Activated gamma-delta T cell treated with anti-CD3 and anti-CD28 coated beads, Interleukin-2, amount 50 U/mL, for 16 hours (primary cell): ENCODE data around the gene OR1N1.
A peak's percentile ranks its signal among the peaks of the same experiment; 100 is the strongest.
"Not testable (repeated sequence)": the region's sequence is repeated elsewhere in the genome, so short reads cannot be mapped to it uniquely, and the experiment has no call there.

ENCODE experiments used
- DNase-seq: peaks from one replicate; pipeline ENCODE4 v3.0.0-alpha.2; 2020; ENCODE audit warnings: low read depth

The OR1N1 gene, protein sequence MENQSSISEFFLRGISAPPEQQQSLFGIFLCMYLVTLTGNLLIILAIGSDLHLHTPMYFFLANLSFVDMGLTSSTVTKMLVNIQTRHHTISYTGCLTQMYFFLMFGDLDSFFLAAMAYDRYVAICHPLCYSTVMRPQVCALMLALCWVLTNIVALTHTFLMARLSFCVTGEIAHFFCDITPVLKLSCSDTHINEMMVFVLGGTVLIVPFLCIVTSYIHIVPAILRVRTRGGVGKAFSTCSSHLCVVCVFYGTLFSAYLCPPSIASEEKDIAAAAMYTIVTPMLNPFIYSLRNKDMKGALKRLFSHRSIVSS

DNA sequence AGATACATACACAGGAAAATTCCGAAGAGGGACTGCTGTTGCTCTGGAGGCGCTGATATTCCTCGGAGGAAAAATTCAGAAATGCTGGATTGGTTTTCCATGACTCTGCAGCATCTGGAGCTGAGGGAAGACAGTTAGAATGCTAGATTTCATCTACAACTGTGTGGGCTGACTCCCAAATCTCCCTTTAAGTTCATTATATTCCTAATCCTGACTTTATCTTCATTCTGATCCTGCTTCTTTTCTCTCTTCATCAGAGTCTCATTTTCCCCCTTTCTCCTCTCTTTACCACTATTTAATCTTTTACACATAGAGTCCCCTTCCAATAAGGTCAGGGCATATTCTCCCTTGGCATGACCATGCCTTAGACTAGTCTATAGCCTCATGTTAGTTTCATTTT lies at the start of gene OR1N1:
Gene OR1N1, minus strand, starts transcription at position 101 of the 400 bp plus-strand sequence. Its CDS starts 0 bp downstream, at position 101.
- DNase-seq = no peak

DNA sequence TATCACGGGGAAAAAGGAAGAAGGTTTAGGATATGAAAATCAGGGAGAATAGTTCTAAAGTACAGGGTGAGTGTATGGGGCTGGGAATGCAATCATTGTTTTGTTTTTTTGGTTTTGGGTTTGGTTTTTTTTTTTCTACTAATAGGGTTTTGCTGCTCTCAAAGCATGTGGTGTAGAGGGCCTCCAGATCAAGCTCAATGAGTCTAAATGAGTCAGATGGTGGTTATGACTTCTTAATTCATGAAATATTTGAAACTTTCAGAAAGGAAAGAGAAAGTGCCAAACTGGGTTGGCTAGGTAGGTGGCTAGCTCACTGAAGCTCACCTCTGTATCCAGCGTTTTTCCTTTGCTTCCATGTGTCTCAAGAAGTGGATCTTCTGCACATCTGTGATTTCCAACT lies 45.4 kb upstream of the OR1N1 start:
- no peak for DNase-seq

GRCh38 chr9:122567901-122568300 lies 40.8 kb upstream of the OR1N1 start:
- no peak for DNase-seq

GRCh38 chr9:122562134-122562760 lies 35.2 kb upstream of the OR1N1 start:
- peak; percentile 9 for DNase-seq

DNA sequence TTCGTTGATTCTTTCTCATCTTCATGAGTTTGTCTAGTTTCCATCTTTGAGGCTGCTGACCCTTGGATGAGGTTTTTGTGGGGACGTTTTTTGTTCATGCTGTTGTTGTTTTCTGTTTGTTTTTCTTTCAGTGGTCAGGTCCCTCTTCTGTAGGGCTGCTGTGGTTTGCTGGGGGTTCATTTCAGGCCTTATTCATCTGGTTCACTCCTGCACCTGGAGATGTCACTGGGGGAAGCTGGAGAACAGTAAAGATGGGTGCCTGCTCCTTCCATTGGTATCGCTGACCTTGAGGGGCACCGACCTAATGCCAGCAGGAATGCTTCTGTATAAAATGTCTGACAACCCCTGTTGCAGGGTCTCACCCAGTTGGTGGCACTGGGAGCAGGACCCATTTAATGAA lies 34.4 kb upstream of the OR1N1 start:
- DNase-seq = no peak

- DNase-seq = no peak
Observed at GRCh38 chr9:122552812-122553211, 25.7 kb upstream of the OR1N1 start, which contains the start of gene OR1N2. TSS of gene OR1N2 (plus strand) at chr9:122553112. CDS start at chr9:122553212, 100 bp downstream.

- no peak for DNase-seq
Observed at GRCh38 chr9:122551371-122551770, 24.3 kb upstream of the OR1N1 start.

DNA sequence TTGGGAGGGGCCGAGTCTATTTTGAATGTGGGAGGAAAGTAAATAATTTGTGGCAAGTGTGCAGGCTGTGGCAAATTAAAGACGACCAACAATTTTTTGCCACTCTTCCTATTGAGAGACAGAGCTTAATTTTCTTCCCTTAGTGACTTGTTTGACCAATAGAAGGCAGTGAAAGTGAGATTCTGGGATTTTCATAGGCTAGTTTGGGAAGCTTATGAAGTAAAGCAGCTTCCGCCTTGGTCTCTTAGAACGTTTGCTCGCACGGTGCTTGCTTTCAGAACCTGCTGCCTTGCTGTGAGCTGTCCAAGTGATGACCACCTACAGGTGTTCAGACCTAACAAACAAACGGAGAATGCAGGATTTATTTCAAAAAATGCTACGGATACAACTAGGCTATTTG lies 19.1 kb upstream of the OR1N1 start:
- no peak for DNase-seq

- no peak for DNase-seq
Observed at GRCh38 chr9:122538757-122539156, 11.7 kb upstream of the OR1N1 start.

GRCh38 chr9:122537066-122537465 lies 10.0 kb upstream of the OR1N1 start:
- not testable (repeated sequence) for DNase-seq

GRCh38 chr9:122536134-122536533 lies 9.0 kb upstream of the OR1N1 start:
- DNase-seq = no peak

DNA sequence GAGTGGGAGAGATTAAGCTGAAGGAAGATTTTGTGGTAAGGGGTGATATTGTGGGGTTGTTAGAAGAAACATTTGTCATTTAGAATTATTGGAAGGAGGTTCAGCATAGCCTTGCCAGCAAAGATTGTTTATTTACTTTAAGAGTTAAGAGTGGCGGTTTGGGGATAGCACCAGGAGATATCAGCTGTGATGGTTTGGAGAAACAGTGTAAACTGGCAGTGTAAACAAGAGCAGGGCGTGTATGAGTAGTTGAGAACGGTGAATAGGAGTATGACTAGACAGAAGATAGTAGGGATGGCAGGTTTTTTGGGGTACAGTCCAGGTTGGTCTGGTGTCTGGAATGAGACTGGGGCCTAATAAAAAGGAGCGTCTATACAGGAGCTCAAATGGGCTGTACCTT lies 4.1 kb upstream of the OR1N1 start:
- DNase-seq = not testable (repeated sequence)

DNA sequence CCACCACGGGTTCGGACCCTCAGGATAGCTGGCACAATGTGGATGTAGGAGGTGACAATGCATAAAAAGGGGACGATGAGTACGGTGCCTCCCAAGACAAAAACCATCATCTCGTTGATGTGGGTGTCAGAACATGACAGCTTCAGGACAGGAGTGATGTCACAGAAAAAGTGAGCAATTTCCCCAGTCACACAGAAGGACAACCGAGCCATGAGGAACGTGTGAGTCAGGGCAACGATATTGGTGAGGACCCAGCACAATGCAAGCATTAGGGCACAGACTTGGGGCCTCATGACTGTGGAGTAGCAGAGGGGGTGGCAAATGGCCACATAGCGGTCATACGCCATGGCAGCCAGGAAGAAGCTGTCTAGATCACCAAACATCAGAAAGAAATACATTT lies 491 bp downstream of the OR1N1 start:
- no peak for DNase-seq

GRCh38 chr9:122519376-122519775 lies 7.7 kb downstream of the OR1N1 start:
- DNase-seq = no peak

DNA sequence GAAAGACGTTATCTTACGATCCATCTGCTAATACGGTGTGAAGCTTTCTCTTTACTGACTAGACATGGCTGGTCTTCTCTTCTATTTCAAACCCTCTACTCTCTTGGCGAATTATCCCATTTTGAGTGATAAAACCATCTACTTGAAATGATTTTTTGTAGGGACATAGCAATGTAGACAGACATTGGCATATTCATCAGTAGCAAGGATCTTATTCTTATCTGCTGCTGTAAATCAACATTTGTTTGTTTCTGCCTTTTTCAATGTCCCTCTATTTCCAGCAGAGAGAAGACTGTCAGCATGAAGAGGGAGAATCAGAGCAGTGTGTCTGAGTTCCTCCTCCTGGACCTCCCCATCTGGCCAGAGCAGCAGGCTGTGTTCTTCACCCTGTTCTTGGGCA lies 8.3 kb downstream of the OR1N1 start, which contains the start of gene OR1J4:
Gene OR1J4, plus strand, starts transcription at position 301 of the 400 bp plus-strand sequence. Its CDS starts 0 bp downstream, at position 301.
- no peak for DNase-seq

- DNase-seq = no peak
Observed at GRCh38 chr9:122518226-122518625, 8.9 kb downstream of the OR1N1 start.

- DNase-seq = no peak
Observed at GRCh38 chr9:122510502-122510901, 16.6 kb downstream of the OR1N1 start, which contains the start of gene OR1J2. TSS of gene OR1J2 (plus strand) at chr9:122510802. CDS start at chr9:122510802, 0 bp downstream.

DNA sequence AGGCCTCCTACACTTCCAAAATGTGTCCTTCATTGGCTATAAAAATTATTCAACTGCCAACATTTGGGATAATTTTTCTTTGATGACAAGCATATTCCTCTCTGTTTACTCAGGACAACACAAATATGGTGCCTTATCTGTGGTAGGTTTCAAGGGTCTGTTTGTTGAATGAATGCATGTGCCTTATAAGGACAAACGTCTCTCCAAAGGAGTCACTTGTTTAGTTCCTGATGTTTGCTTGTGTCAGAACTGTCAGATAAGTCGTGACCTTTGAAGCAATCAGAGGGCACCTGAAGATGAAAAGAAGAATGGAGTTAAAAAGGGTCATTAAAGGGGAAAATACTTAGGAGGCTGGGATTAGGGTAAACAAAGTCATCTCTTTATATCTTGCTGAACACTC lies 20.1 kb downstream of the OR1N1 start:
- no peak for DNase-seq

DNA sequence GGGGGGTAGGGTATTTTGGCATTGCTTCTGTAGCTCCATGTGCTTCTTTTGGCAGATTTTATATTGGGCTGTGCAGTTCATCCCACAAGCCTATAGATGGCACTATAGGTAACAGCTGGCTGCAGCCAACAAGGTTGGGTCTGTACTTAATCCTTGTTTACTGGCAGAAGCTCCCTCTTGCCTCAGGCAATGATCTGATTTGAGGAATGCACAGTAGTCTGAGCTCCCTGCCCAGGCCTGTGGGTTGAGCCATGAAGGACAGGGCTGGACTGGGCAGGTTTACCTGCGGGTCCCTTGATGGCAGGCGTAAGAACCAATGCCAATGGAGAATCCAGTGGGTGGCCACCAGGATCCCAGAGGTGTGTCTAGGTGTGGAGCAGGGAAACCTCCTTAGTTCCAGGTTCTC lies 28.2 kb downstream of the OR1N1 start:
- no peak for DNase-seq

- DNase-seq = no peak
Observed at GRCh38 chr9:122479062-122479461, 48.0 kb downstream of the OR1N1 start.

GRCh38 chr9:122477826-122478225 lies 49.3 kb downstream of the OR1N1 start, which contains the start of gene OR1J1:
TSS of gene OR1J1 (minus strand) at chr9:122477926. CDS start at chr9:122477926, 0 bp downstream.
- no peak for DNase-seq

DNA sequence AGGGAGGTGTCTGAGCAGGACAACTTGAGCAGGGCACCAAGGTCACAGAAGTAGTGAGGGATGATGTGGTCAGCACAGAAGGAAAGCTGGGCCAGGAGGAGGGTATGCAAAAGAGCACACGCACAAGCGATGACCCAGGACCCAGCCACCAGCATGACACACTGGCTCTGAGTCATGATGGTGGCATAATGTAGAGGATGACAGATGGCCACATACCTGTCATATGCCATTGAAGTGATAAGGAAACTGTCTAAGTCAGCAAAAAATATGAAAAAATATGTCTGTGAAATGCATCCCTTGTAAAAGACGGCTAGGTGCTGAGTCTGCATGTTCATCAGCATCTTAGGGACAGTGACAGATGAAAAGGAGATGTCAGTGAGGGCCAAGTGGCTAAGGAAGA lies 49.7 kb downstream of the OR1N1 start:
- DNase-seq = no peak
